Skeletal muscle satellite cell (primary cell): ENCODE results near the gene ACAN.
A peak's percentile ranks its signal among the peaks of the same experiment; 100 is the strongest.

Experiments
- H3K27me3 ChIP-seq: 2 replicates; pipeline ENCODE4 v1.7.0; 2013; ENCODE audit warnings: low read length; ENCODE audit not compliant: control insufficient read depth, insufficient read depth
- H3K36me3 ChIP-seq: 2 replicates; pipeline ENCODE4 v1.7.0; 2013; ENCODE audit warnings: mild to moderate bottlenecking, control low read depth, low read length; ENCODE audit not compliant: insufficient read depth
- H3K4me1 ChIP-seq: 2 replicates; pipeline ENCODE4 v1.7.0; 2013; ENCODE audit warnings: low read length; ENCODE audit not compliant: control insufficient read depth, insufficient read depth
- H3K4me2 ChIP-seq: 2 replicates; pipeline ENCODE4 v1.7.0; 2013; ENCODE audit warnings: mild to moderate bottlenecking, low read length
- H3K4me3 ChIP-seq: 2 replicates; pipeline ENCODE4 v1.7.0; 2013; ENCODE audit warnings: low read length
- H3K9ac ChIP-seq: 2 replicates; pipeline ENCODE4 v1.7.0; 2013; ENCODE audit warnings: mild to moderate bottlenecking, low read depth, low read length, moderate library complexity
- H3K9me3 ChIP-seq: replicated peaks from 2 replicates; pipeline ENCODE4 v1.7.0; 2013; ENCODE audit warnings: mild to moderate bottlenecking, control low read depth, low read length

Gene ACAN

GRCh38 chr15:88830016-88830415, 26.8 kb downstream of the ACAN start:
- H3K4me2 ChIP-seq, result no peak overlapping the region
- no peaks in the 10 kb centered on the region for H3K27me3 ChIP-seq
- no peak overlapping the region for H3K9ac ChIP-seq
- no peaks in the 10 kb centered on the region for H3K9me3 ChIP-seq
- H3K4me3 ChIP-seq, result no peak overlapping the region
- peaks cover 9% of the 10 kb centered on the region for H3K4me1 ChIP-seq
- no peaks in the 10 kb centered on the region for H3K36me3 ChIP-seq

GRCh38 chr15:88832820-88833730, 29.8 kb downstream of the ACAN start:
- no peaks in the 10 kb centered on the region for H3K9me3 ChIP-seq
- peaks cover 14% of the 10 kb centered on the region for H3K4me1 ChIP-seq
- H3K36me3 ChIP-seq, result no peaks in the 10 kb centered on the region
- H3K4me2 ChIP-seq, result no peak overlapping the region
- no peak overlapping the region for H3K4me3 ChIP-seq
- no peaks in the 10 kb centered on the region for H3K27me3 ChIP-seq
- H3K9ac ChIP-seq, result no peak overlapping the region

GRCh38 chr15:88833731-88834100, 30.5 kb downstream of the ACAN start:
- Histone ChIP-seq H3K4me2 (no peak overlapping the region), H3K36me3 (no peaks in the 10 kb centered on the region), H3K27me3 (no peaks in the 10 kb centered on the region), H3K9me3 (no peaks in the 10 kb centered on the region), H3K4me3 (no peak overlapping the region), H3K9ac (peak overlapping the region; percentile 42), H3K4me1 (peaks cover 14% of the 10 kb centered on the region)

- no peak overlapping the region for H3K4me3 ChIP-seq
- peaks cover 14% of the 10 kb centered on the region for H3K4me1 ChIP-seq
- H3K36me3 ChIP-seq, result no peaks in the 10 kb centered on the region
- no peak overlapping the region for H3K4me2 ChIP-seq
- no peaks in the 10 kb centered on the region for H3K9me3 ChIP-seq
- H3K9ac ChIP-seq, result peak overlapping the region; percentile 42
- no peaks in the 10 kb centered on the region for H3K27me3 ChIP-seq
Measured at GRCh38 chr15:88834211-88834812, 31.1 kb downstream of the ACAN start.

GRCh38 chr15:88835119-88835518, 31.9 kb downstream of the ACAN start:
- H3K9ac ChIP-seq, result no peak overlapping the region

GRCh38 chr15:88835646-88836045, 32.4 kb downstream of the ACAN start:
- no peak overlapping the region for H3K9ac ChIP-seq
- no peaks in the 10 kb centered on the region for H3K36me3 ChIP-seq
- H3K4me1 ChIP-seq, result peaks cover 14% of the 10 kb centered on the region
- H3K4me2 ChIP-seq, result no peak overlapping the region
- no peaks in the 10 kb centered on the region for H3K9me3 ChIP-seq
- no peak overlapping the region for H3K4me3 ChIP-seq
- no peaks in the 10 kb centered on the region for H3K27me3 ChIP-seq

More at GRCh38 chr15:88835119-88835518, 31.9 kb downstream of the ACAN start:
- Histone ChIP-seq H3K4me2 (no peak overlapping the region), H3K4me1 (peaks cover 14% of the 10 kb centered on the region), H3K27me3 (no peaks in the 10 kb centered on the region), H3K36me3 (no peaks in the 10 kb centered on the region), H3K9me3 (no peaks in the 10 kb centered on the region), H3K4me3 (no peak overlapping the region)

- H3K9me3 ChIP-seq, result no peaks in the 10 kb centered on the region
- H3K4me2 ChIP-seq, result no peak overlapping the region
- H3K4me1 ChIP-seq, result peaks cover 11% of the 10 kb centered on the region
- no peak overlapping the region for H3K4me3 ChIP-seq
- H3K36me3 ChIP-seq, result no peaks in the 10 kb centered on the region
- no peak overlapping the region for H3K9ac ChIP-seq
- no peaks in the 10 kb centered on the region for H3K27me3 ChIP-seq
Measured at GRCh38 chr15:88838667-88839066, 35.4 kb downstream of the ACAN start.

- Histone ChIP-seq H3K9ac (no peak overlapping the region), H3K27me3 (no peaks in the 10 kb centered on the region), H3K9me3 (no peaks in the 10 kb centered on the region), H3K4me1 (peaks cover 6% of the 10 kb centered on the region), H3K36me3 (no peaks in the 10 kb centered on the region), H3K4me2 (no peak overlapping the region), H3K4me3 (no peak overlapping the region)
Measured at GRCh38 chr15:88839146-88839545, 35.9 kb downstream of the ACAN start.

GRCh38 chr15:88839961-88840360, 36.7 kb downstream of the ACAN start:
- no peaks in the 10 kb centered on the region for H3K36me3 ChIP-seq
- no peak overlapping the region for H3K4me3 ChIP-seq
- H3K4me2 ChIP-seq, result no peak overlapping the region
- no peaks in the 10 kb centered on the region for H3K9me3 ChIP-seq
- H3K27me3 ChIP-seq, result peaks cover 2% of the 10 kb centered on the region
- H3K9ac ChIP-seq, result no peak overlapping the region
- peaks cover 5% of the 10 kb centered on the region for H3K4me1 ChIP-seq

GRCh38 chr15:88841236-88841635, 38.0 kb downstream of the ACAN start:
- no peaks in the 10 kb centered on the region for H3K9me3 ChIP-seq
- peaks cover under 1% of the 10 kb centered on the region for H3K4me1 ChIP-seq
- H3K9ac ChIP-seq, result no peak overlapping the region
- no peak overlapping the region for H3K4me2 ChIP-seq
- H3K27me3 ChIP-seq, result peaks cover 2% of the 10 kb centered on the region
- H3K4me3 ChIP-seq, result no peak overlapping the region
- no peaks in the 10 kb centered on the region for H3K36me3 ChIP-seq

GRCh38 chr15:88842156-88842555, 38.9 kb downstream of the ACAN start:
- Histone ChIP-seq H3K27me3 (peaks cover 2% of the 10 kb centered on the region), H3K9me3 (no peaks in the 10 kb centered on the region), H3K36me3 (no peaks in the 10 kb centered on the region), H3K9ac (no peak overlapping the region), H3K4me3 (no peak overlapping the region), H3K4me1 (no peaks in the 10 kb centered on the region), H3K4me2 (no peak overlapping the region)

GRCh38 chr15:88843334-88843733, 40.1 kb downstream of the ACAN start:
- H3K27me3 ChIP-seq, result peaks cover 2% of the 10 kb centered on the region
- H3K9ac ChIP-seq, result no peak overlapping the region
- no peak overlapping the region for H3K4me2 ChIP-seq
- H3K4me3 ChIP-seq, result no peak overlapping the region
- H3K9me3 ChIP-seq, result no peaks in the 10 kb centered on the region
- H3K36me3 ChIP-seq, result no peaks in the 10 kb centered on the region
- H3K4me1 ChIP-seq, result no peaks in the 10 kb centered on the region
